AG04450 (cell line): Measurements from ENCODE around the gene M1AP. TPM values are rescaled to one million over a fixed set of nuclear protein-coding genes. Genes with fewer than 3 reads are reported as not detected.

ENCODE experiments used
- CTCF ChIA-PET: fragments of 300-600, 350-600 bp; formaldehyde crosslinking; extraction: SDS; loops from one replicate; lab custom pipeline; 2022; ENCODE audit warnings: antibody characterized with exemption, inconsistent platforms; lab: Charles Lee
- POLR2A ChIA-PET: fragments of 350-600 bp; formaldehyde crosslinking; extraction: SDS; loops from one replicate; lab custom pipeline; 2021; ENCODE audit warnings: antibody characterized with exemption, inconsistent platforms; lab: Yijun Ruan, JAX
- DNase-seq: peaks from one replicate; pipeline ENCODE4 v3.0.0-alpha.2; 2011; ENCODE audit warnings: low read depth, low spot score
- H3K27ac ChIP-seq: one replicate; pipeline ENCODE4 v1.5.1; 2012; ENCODE audit warnings: low read depth, low read length, control low read depth
- H3K27me3 ChIP-seq: one replicate; pipeline ENCODE4 v1.6.0; 2012; ENCODE audit warnings: low read length; ENCODE audit not compliant: control insufficient read depth, insufficient read depth
- H3K4me3 ChIP-seq: 2 replicates; pipeline ENCODE4 v1.5.1; 2011; ENCODE audit warnings: mild to moderate bottlenecking, low read depth, low read length, control low read depth
- H3K9me3 ChIP-seq: 2 replicates; pipeline ENCODE4 v1.5.1; 2012; ENCODE audit warnings: low read length; ENCODE audit not compliant: control insufficient read depth, insufficient read depth
- polyA plus RNA-seq: library from polyadenylated mRNA; depleted of rRNA; stranded (reverse); fragments of >200 nt; gene quantifications from 2 replicates; pipeline ENCODE4 v1.2.3, GENCODE V29; 2011
- TF ChIP-seq, protein P1 (sequence below): IDR thresholded peaks from 2 replicates; pipeline ENCODE4 v1.5.1; 2011; ENCODE audit warnings: low read depth, low read length, control low read depth, inconsistent platforms

Gene M1AP
- polyA plus RNA-seq, 1 experiment = 0.07 TPM

DNA sequence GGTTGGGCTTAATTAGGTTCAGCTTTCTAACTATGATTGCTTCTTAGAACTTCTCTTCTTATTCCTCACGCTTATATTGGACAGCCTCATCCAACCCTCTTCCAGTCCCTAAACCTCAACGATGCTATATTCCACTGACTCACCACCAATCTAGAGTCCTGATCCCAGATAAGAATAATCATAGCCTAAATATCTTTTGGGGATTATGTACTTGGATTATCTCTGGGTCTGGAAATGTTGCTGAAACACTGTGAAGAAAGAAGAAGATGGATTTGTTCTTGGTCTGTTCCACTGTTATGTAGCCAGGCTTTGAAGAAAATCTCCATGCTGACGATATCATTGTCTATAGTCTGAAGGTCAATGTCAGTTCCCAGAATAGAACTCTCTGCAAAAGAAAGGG, 66.7 kb downstream of the M1AP start:
- Histone ChIP-seq H3K27me3 (no peaks in the 10 kb centered on the region), H3K4me3 (no peak overlapping the region), H3K9me3 (no peaks in the 10 kb centered on the region), H3K27ac (no peak overlapping the region)
- CTCF ChIA-PET = no interaction called here
- TF ChIP-seq, protein P1, sequence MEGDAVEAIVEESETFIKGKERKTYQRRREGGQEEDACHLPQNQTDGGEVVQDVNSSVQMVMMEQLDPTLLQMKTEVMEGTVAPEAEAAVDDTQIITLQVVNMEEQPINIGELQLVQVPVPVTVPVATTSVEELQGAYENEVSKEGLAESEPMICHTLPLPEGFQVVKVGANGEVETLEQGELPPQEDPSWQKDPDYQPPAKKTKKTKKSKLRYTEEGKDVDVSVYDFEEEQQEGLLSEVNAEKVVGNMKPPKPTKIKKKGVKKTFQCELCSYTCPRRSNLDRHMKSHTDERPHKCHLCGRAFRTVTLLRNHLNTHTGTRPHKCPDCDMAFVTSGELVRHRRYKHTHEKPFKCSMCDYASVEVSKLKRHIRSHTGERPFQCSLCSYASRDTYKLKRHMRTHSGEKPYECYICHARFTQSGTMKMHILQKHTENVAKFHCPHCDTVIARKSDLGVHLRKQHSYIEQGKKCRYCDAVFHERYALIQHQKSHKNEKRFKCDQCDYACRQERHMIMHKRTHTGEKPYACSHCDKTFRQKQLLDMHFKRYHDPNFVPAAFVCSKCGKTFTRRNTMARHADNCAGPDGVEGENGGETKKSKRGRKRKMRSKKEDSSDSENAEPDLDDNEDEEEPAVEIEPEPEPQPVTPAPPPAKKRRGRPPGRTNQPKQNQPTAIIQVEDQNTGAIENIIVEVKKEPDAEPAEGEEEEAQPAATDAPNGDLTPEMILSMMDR = no peak
- POLR2A ChIA-PET = no interaction called here
- no peak for DNase-seq

- Histone ChIP-seq H3K4me3 (no peak overlapping the region), H3K27ac (no peak overlapping the region), H3K27me3 (no peaks in the 10 kb centered on the region), H3K9me3 (no peaks in the 10 kb centered on the region)
- TF ChIP-seq, protein P1 = no peak
- ChIA-PET CTCF (interaction anchor here (0.5 to 0.8 kb wide), 2 partner anchors 186 to 187 kb away, joined by 3 read pairs; no protein-coding TSS in a partner anchor), POLR2A (no interaction called here)
- DNase-seq = no peak
Observed at GRCh38 chr2:74578408-74578807, 69.7 kb downstream of the M1AP start.

DNA sequence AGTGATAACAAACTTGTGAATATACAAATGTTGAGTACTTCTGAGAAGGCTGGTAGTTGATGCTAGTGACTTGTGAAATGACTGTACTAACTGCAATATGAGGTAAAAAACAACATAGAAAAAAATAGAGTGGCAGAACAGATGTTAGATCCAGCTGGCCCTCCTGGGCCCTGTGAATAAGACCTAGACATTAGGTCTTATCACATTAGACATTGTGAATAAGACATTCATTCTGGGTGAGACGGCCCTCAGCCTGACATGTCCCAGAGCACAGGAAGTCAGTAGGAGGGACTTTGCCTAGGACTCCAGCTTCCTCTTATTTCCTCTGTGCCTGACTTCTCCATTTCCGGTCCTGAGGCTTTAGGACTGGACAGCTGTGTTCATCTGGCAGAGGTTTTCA, 70.7 kb downstream of the M1AP start:
- TF ChIP-seq, protein P1 = no peak
- no peaks in the 10 kb centered on the region for H3K27me3 ChIP-seq
- no peak overlapping the region for H3K4me3 ChIP-seq
- no peak for DNase-seq
- no peaks in the 10 kb centered on the region for H3K9me3 ChIP-seq
- ChIA-PET POLR2A (interaction anchor here (1.1 to 2.0 kb wide), 4 partner anchors 10 to 120 kb away, joined by 3 to 8 read pairs (median 6); partner anchors contain the start of gene LOXL3), CTCF (interaction anchor here (0.8 to 4.1 kb wide), 4 partner anchors 9 to 76 kb away, joined by 3 to 27 read pairs (median 6); no protein-coding TSS in a partner anchor)
- no peak overlapping the region for H3K27ac ChIP-seq

- no peak overlapping the region for H3K4me3 ChIP-seq
- H3K27me3 ChIP-seq = no peaks in the 10 kb centered on the region
- POLR2A ChIA-PET = interaction anchor here (0.9 to 2.0 kb wide), 5 partner anchors 10 to 119 kb away, joined by 3 to 8 read pairs (median 5); partner anchors contain the start of genes LOXL3 and MOGS
- CTCF ChIA-PET = interaction anchor here (0.6 to 4.1 kb wide), 7 partner anchors 9 to 242 kb away, joined by 3 to 27 read pairs (median 5); no protein-coding TSS in a partner anchor
- H3K27ac ChIP-seq = peak overlapping the region; percentile 83
- TF ChIP-seq, protein P1 = peak; percentile 33
- peak; percentile 70 for DNase-seq
- no peaks in the 10 kb centered on the region for H3K9me3 ChIP-seq
Observed at GRCh38 chr2:74576863-74577229, 71.3 kb downstream of the M1AP start.

DNA sequence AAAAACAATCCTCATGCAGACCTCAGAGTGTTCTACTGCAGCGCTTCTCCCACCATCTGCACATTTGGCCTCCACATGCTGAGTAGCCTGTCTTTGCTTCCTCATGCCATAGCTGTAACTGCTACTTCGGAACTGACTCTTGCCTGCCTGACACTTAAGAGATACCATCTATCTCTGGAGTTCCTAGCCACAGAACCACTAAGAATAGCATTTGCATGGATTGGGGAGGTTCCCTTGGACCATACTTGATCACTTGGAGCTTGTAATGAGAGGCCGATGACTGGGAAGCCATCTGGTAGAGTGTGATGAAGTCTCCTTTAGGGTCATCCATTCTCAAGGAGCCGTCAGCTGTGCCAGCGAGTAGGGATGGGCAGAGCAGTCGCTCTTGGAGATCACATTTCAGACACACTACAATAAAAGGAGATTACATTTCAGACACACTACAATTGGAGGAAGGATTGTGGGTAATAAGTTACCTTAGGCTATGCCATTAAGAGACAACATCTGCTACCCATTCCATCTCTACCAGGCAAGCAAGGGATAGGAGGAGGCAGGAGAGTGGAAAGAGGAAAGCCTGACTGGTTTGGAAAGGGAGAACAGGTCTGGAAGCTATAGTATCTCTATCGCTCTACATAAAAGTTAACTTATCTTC, 71.8 kb downstream of the M1AP start:
- POLR2A ChIA-PET = interaction anchor here (0.9 to 2.0 kb wide), 4 partner anchors 9 to 111 kb away, joined by 3 to 8 read pairs (median 6); partner anchors contain the start of genes LOXL3 and MOGS
- Histone ChIP-seq H3K9me3 (no peaks in the 10 kb centered on the region), H3K27me3 (no peaks in the 10 kb centered on the region), H3K27ac (peak overlapping the region; percentile 83), H3K4me3 (no peak overlapping the region)
- peak; percentile 71 for DNase-seq
- CTCF ChIA-PET = interaction anchor here (0.6 to 4.1 kb wide), 6 partner anchors 9 to 241 kb away, joined by 3 to 27 read pairs (median 6); no protein-coding TSS in a partner anchor
- TF ChIP-seq, protein P1 = no peak
